GM18873 (cell line): ENCODE results near the gene QDPR.
"Not testable (repeated sequence)": the region's sequence is repeated elsewhere in the genome, so short reads cannot be mapped to it uniquely, and the experiment has no call there.

Experiments
- ATAC-seq: cut with Tn5 transposase; IDR thresholded peaks from one replicate; pipeline ENCODE4 v1.9.1; 2021; ENCODE audit warnings: mild to moderate bottlenecking, moderate library complexity, moderate number of reproducible peaks; ENCODE audit not compliant: unreplicated experiment, low FRiP score

Gene QDPR

GRCh38 chr4:17442477-17442876 lies 69.4 kb downstream of the QDPR start:
- not testable (repeated sequence) for ATAC-seq

- ATAC-seq, result no peak
Observed at GRCh38 chr4:17437396-17437795, 74.5 kb downstream of the QDPR start.

GRCh38 chr4:17436750-17437090 lies 75.2 kb downstream of the QDPR start:
- no peak for ATAC-seq
